Activated CD8-positive, alpha-beta memory T cell treated with anti-CD3 and anti-CD28 coated beads, Interleukin-2, amount 50 U/mL, for 24 hours (primary cell): ENCODE measurements around the gene RC3H2.

Experiments used
- DNase-seq: peaks from one replicate; pipeline ENCODE4 v3.0.0-alpha.2; 2020; ENCODE audit errors: extremely low read depth

The RC3H2 gene

GRCh38 chr9:122800066-122801060 is 104.8 kb downstream of the RC3H2 start, which contains the start of gene OR1K1:
Gene OR1K1 (plus strand): TSS chr9:122800123. CDS start chr9:122800123, 0 bp downstream.
- no peak for DNase-seq

- DNase-seq, result no peak
These were observed 107.7 kb downstream of the RC3H2 start for GRCh38 chr9:122797316-122798063.
